HEK293 (cell line): ENCODE data around the gene ACCSL.

Experiments
- CTCF ChIA-PET: fragments of 350-600 bp; formaldehyde crosslinking; extraction: SDS; loops from one replicate; lab custom pipeline; 2021; ENCODE audit warnings: antibody characterized with exemption; lab: Yijun Ruan, JAX
- POLR2A ChIA-PET: fragments of 300-600 bp; formaldehyde crosslinking; extraction: SDS; loops from one replicate; lab custom pipeline; 2020; ENCODE audit warnings: antibody characterized with exemption, inconsistent platforms; lab: Yijun Ruan, JAX
- H3K27ac ChIP-seq: fragments of 200-500 bp; sonication (Bioruptor generic); 2 replicates; pipeline ENCODE4 v1.5.1; 2014; ENCODE audit warnings: low read depth, low read length, control low read depth, inconsistent platforms; ENCODE audit errors: extremely low read depth
- H3K36me3 ChIP-seq, 2 experiments: fragments of 200-500 bp in 1 of 2; sonication (Bioruptor generic) in 1 of 2; 1 replicate in 1 of 2; 2 replicates in 1 of 2; pipeline ENCODE4 v1.5.1; 2014 to 2017; ENCODE audit warnings: inconsistent platforms in 2 of 2, low read length in 2 of 2; ENCODE audit not compliant: control insufficient read depth in 2 of 2, insufficient read depth in 1 of 2
- H3K4me1 ChIP-seq: fragments of 200-500 bp; sonication (Bioruptor generic); 2 replicates; pipeline ENCODE4 v1.5.1; 2014; ENCODE audit warnings: mild to moderate bottlenecking, low read length, inconsistent platforms; ENCODE audit not compliant: control insufficient read depth, insufficient read depth
- H3K4me3 ChIP-seq: 2 replicates; pipeline ENCODE4 v1.5.1; 2011; ENCODE audit warnings: low read depth, mild to moderate bottlenecking, control low read depth, low read length, moderate library complexity
- H3K9me3 ChIP-seq: fragments of 200-500 bp; sonication (Bioruptor generic); 2 replicates; pipeline ENCODE4 v1.5.1; 2014; ENCODE audit warnings: low read depth, low read length, inconsistent platforms; ENCODE audit not compliant: control insufficient read depth, insufficient read depth
- EGR2 ChIP-seq: fragments of 450-650 bp; formaldehyde crosslinking; IDR thresholded peaks from 2 replicates; pipeline ENCODE4 v1.5.1; 2016; ENCODE audit warnings: low read depth, missing biosample characterization, missing genetic modification characterization
- GFI1B ChIP-seq: fragments of 450-650 bp; formaldehyde crosslinking; IDR thresholded peaks from 2 replicates; pipeline ENCODE4 v1.5.1; 2016; ENCODE audit warnings: missing biosample characterization, missing genetic modification characterization
- KLF8 ChIP-seq: fragments of 450-650 bp; formaldehyde crosslinking; IDR thresholded peaks from 2 replicates; pipeline ENCODE4 v1.5.1; 2016; ENCODE audit warnings: missing biosample characterization, missing genetic modification characterization
- SP2 ChIP-seq: fragments of 450-650 bp; formaldehyde crosslinking; IDR thresholded peaks from 2 replicates; pipeline ENCODE4 v1.5.1; 2016; ENCODE audit warnings: missing biosample characterization, missing genetic modification characterization
- TRIM28 ChIP-seq: IDR thresholded peaks from 2 replicates; pipeline ENCODE4 v1.6.1; 2011; ENCODE audit warnings: low read length, control low read depth, borderline replicate concordance
- WT1 ChIP-seq: fragments of 450-650 bp; formaldehyde crosslinking; IDR thresholded peaks from 2 replicates; pipeline ENCODE4 v1.5.1; 2016; ENCODE audit warnings: missing biosample characterization, missing genetic modification characterization
- ZFP41 ChIP-seq: fragments of 450-650 bp; formaldehyde crosslinking; IDR thresholded peaks from 2 replicates; pipeline ENCODE4 v1.5.1; 2016; ENCODE audit warnings: missing biosample characterization, missing genetic modification characterization, borderline replicate concordance
- ZNF138 ChIP-seq: fragments of 450-650 bp; formaldehyde crosslinking; IDR thresholded peaks from 2 replicates; pipeline ENCODE4 v1.5.1; 2016; ENCODE audit warnings: missing biosample characterization, missing genetic modification characterization, borderline replicate concordance
- ZNF18 ChIP-seq: fragments of 450-650 bp; formaldehyde crosslinking; IDR thresholded peaks from 2 replicates; pipeline ENCODE4 v1.5.1; 2016; ENCODE audit warnings: missing biosample characterization, missing genetic modification characterization
- ZNF23 ChIP-seq: fragments of 450-650 bp; formaldehyde crosslinking; IDR thresholded peaks from 2 replicates; pipeline ENCODE4 v1.5.1; 2016; ENCODE audit warnings: missing biosample characterization, missing genetic modification characterization, borderline replicate concordance
- ZNF248 ChIP-seq: fragments of 450-650 bp; formaldehyde crosslinking; IDR thresholded peaks from 2 replicates; pipeline ENCODE4 v1.5.1; 2017; ENCODE audit warnings: missing biosample characterization, missing genetic modification characterization
- ZNF266 ChIP-seq: fragments of 450-650 bp; formaldehyde crosslinking; IDR thresholded peaks from 2 replicates; pipeline ENCODE4 v1.5.1; 2016; ENCODE audit warnings: missing biosample characterization, missing genetic modification characterization, low read depth
- ZNF354C ChIP-seq: fragments of 450-650 bp; formaldehyde crosslinking; IDR thresholded peaks from 2 replicates; pipeline ENCODE4 v1.5.1; 2016; ENCODE audit warnings: missing biosample characterization, missing genetic modification characterization, low read depth, borderline replicate concordance
- ZNF362 ChIP-seq: fragments of 450-650 bp; formaldehyde crosslinking; IDR thresholded peaks from 2 replicates; pipeline ENCODE4 v1.5.1; 2016; ENCODE audit warnings: missing biosample characterization, missing genetic modification characterization
- ZNF426 ChIP-seq: fragments of 450-650 bp; formaldehyde crosslinking; IDR thresholded peaks from 2 replicates; pipeline ENCODE4 v1.5.1; 2017; ENCODE audit warnings: missing biosample characterization, missing genetic modification characterization, mild to moderate bottlenecking, inconsistent platforms, moderate library complexity
- ZNF433 ChIP-seq: fragments of 450-650 bp; formaldehyde crosslinking; IDR thresholded peaks from 2 replicates; pipeline ENCODE4 v1.5.1; 2016; ENCODE audit warnings: missing biosample characterization, missing genetic modification characterization, low read depth
- ZNF510 ChIP-seq: fragments of 450-650 bp; formaldehyde crosslinking; IDR thresholded peaks from 2 replicates; pipeline ENCODE4 v1.5.1; 2018; ENCODE audit warnings: mild to moderate bottlenecking, missing genetic modification characterization, missing biosample characterization; ENCODE audit not compliant: insufficient replicate concordance
- ZNF561 ChIP-seq: fragments of 450-650 bp; IDR thresholded peaks from 2 replicates; pipeline ENCODE4 v1.5.1; 2018; ENCODE audit warnings: missing biosample characterization, missing genetic modification characterization, borderline replicate concordance
- ZNF610 ChIP-seq: fragments of 450-650 bp; formaldehyde crosslinking; IDR thresholded peaks from 2 replicates; pipeline ENCODE4 v1.5.1; 2016; ENCODE audit warnings: missing biosample characterization, missing genetic modification characterization, borderline replicate concordance
- ZNF629 ChIP-seq: fragments of 450-650 bp; formaldehyde crosslinking; IDR thresholded peaks from 2 replicates; pipeline ENCODE4 v1.5.1; 2017; ENCODE audit warnings: missing biosample characterization, missing genetic modification characterization
- ZNF670 ChIP-seq: fragments of 450-650 bp; formaldehyde crosslinking; IDR thresholded peaks from 2 replicates; pipeline ENCODE4 v1.5.1; 2016; ENCODE audit warnings: missing biosample characterization, missing genetic modification characterization, low read depth
- ZNF701 ChIP-seq: fragments of 450-650 bp; formaldehyde crosslinking; IDR thresholded peaks from 2 replicates; pipeline ENCODE4 v1.5.1; 2016; ENCODE audit warnings: missing biosample characterization, missing genetic modification characterization
- ZNF830 ChIP-seq: fragments of 450-650 bp; IDR thresholded peaks from 2 replicates; pipeline ENCODE4 v1.5.0; 2018; ENCODE audit warnings: missing biosample characterization, missing genetic modification characterization, low read depth, mild to moderate bottlenecking, moderate library complexity
- TF ChIP-seq, protein P1 (sequence below): fragments of 450-650 bp; formaldehyde crosslinking; IDR thresholded peaks from 2 replicates; pipeline ENCODE4 v1.5.1; 2017; ENCODE audit warnings: missing biosample characterization, mild to moderate bottlenecking, missing genetic modification characterization, moderate library complexity
- TF ChIP-seq, protein P2 (sequence below): fragments of 450-650 bp; formaldehyde crosslinking; IDR thresholded peaks from 2 replicates; pipeline ENCODE4 v1.5.1; 2016; ENCODE audit warnings: missing biosample characterization, missing genetic modification characterization

The ACCSL gene

GRCh38 chr11:44097821-44098220 lies 50.0 kb downstream of the ACCSL start:
- H3K9me3 ChIP-seq: no peaks in the 10 kb centered on the region
- no peak for TF ChIP-seq ZNF362
- TF ChIP-seq ZNF138 (tag by site-specific recombination): no peak
- TF ChIP-seq ZNF510: no peak
- no peak for TF ChIP-seq ZNF670 (tag by site-specific recombination)
- TF ChIP-seq ZNF23 (tag by site-specific recombination): no peak
- no peak for TF ChIP-seq ZNF18 (tag by site-specific recombination)
- TF ChIP-seq ZNF426 (tag by site-specific recombination): no peak
- TF ChIP-seq, protein P1, sequence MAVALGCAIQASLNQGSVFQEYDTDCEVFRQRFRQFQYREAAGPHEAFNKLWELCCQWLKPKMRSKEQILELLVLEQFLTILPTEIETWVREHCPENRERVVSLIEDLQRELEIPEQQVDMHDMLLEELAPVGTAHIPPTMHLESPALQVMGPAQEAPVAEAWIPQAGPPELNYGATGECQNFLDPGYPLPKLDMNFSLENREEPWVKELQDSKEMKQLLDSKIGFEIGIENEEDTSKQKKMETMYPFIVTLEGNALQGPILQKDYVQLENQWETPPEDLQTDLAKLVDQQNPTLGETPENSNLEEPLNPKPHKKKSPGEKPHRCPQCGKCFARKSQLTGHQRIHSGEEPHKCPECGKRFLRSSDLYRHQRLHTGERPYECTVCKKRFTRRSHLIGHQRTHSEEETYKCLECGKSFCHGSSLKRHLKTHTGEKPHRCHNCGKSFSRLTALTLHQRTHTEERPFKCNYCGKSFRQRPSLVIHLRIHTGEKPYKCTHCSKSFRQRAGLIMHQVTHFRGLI (tag by site-specific recombination): no peak
- TF ChIP-seq TRIM28: no peak
- no peak for TF ChIP-seq ZNF629 (tag by site-specific recombination)
- TF ChIP-seq ZFP41 (tag by site-specific recombination): no peak
- no peak for TF ChIP-seq ZNF610 (tag by site-specific recombination)
- TF ChIP-seq ZNF248 (tag by site-specific recombination): no peak
- no peak for TF ChIP-seq ZNF561
- TF ChIP-seq WT1 (tag by site-specific recombination): no peak
- CTCF ChIA-PET: interaction anchor here (0.6 kb wide), 1 partner anchor 359 kb away, joined by 3 read pairs; no protein-coding TSS in a partner anchor
- no peaks in the 10 kb centered on the region for H3K4me1 ChIP-seq
- no peak overlapping the region for H3K4me3 ChIP-seq
- POLR2A ChIA-PET: no interaction called here
- H3K36me3 ChIP-seq: peaks cover 0 to 11% of the 10 kb centered on the region in 2 experiments; a peak in 1 of 3 replicates
- no peak overlapping the region for H3K27ac ChIP-seq

DNA sequence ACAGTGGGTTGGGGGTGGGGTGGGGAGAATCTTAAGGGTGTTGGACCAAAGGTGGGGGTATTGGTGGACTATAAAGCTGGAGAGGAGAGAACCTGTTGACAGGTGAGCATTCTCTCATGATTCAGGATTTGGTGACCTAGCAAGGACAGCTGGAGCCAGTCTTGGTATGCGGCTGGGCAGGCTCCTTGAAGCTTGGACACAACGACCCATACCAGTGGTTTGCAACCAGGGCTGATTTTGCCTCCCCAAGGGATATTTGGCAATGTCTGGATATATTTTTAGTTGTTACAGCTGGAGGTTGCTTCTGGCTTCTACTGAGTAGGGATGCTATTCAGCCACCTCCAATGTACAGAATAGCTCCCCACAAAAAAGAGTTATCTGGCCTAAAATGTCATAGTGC lies 53.3 kb downstream of the ACCSL start:
- CTCF ChIA-PET: interaction anchor here (0.7 to 1.4 kb wide), 2 partner anchors 19 to 376 kb away, joined by 6 to 7 read pairs; no protein-coding TSS in a partner anchor

More for the DNA sequence above, 53.3 kb downstream of the ACCSL start:
- Histone ChIP-seq H3K36me3 (peaks cover 0 to 19% of the 10 kb centered on the region in 2 experiments; a peak in 1 of 3 replicates), H3K4me3 (no peak overlapping the region), H3K4me1 (no peaks in the 10 kb centered on the region), H3K9me3 (no peaks in the 10 kb centered on the region)
- POLR2A ChIA-PET: no interaction called here
- TF ChIP-seq EGR2 (tag by site-specific recombination) (no peak), ZNF433 (tag by site-specific recombination) (no peak), ZNF830 (no peak), ZNF354C (tag by site-specific recombination) (no peak), SP2 (tag by site-specific recombination) (no peak), ZNF266 (no peak), GFI1B (no peak), KLF8 (tag by site-specific recombination) (no peak), ZNF701 (no peak), ZNF629 (tag by site-specific recombination) (no peak)
- TF ChIP-seq, protein P2, sequence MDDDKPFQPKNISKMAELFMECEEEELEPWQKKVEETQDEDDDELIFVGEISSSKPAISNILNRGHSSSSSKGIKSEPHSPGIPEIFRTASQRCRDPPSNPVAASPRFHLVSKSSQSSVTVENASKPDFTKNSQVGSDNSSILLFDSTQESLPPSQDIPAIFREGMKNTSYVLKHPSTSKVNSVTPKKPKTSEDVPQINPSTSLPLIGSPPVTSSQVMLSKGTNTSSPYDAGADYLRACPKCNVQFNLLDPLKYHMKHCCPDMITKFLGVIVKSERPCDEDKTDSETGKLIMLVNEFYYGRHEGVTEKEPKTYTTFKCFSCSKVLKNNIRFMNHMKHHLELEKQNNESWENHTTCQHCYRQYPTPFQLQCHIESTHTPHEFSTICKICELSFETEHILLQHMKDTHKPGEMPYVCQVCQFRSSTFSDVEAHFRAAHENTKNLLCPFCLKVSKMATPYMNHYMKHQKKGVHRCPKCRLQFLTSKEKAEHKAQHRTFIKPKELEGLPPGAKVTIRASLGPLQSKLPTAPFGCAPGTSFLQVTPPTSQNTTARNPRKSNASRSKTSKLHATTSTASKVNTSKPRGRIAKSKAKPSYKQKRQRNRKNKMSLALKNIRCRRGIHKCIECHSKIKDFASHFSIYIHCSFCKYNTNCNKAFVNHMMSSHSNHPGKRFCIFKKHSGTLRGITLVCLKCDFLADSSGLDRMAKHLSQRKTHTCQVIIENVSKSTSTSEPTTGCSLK (tag by site-specific recombination): no peak
- TF ChIP-seq, all 188 proteins: peak for 0
- H3K27ac ChIP-seq: no peak overlapping the region
